ENCODE results near the gene YTHDF1. TPM values are rescaled to one million over a fixed set of nuclear protein-coding genes. Genes with fewer than 3 reads are reported as not detected.

Gene YTHDF1
- total and polyA plus RNA-seq, 11 donors: 14.7 to 38.2 (median 22.5) TPM

- TF ChIP-seq, protein P1, sequence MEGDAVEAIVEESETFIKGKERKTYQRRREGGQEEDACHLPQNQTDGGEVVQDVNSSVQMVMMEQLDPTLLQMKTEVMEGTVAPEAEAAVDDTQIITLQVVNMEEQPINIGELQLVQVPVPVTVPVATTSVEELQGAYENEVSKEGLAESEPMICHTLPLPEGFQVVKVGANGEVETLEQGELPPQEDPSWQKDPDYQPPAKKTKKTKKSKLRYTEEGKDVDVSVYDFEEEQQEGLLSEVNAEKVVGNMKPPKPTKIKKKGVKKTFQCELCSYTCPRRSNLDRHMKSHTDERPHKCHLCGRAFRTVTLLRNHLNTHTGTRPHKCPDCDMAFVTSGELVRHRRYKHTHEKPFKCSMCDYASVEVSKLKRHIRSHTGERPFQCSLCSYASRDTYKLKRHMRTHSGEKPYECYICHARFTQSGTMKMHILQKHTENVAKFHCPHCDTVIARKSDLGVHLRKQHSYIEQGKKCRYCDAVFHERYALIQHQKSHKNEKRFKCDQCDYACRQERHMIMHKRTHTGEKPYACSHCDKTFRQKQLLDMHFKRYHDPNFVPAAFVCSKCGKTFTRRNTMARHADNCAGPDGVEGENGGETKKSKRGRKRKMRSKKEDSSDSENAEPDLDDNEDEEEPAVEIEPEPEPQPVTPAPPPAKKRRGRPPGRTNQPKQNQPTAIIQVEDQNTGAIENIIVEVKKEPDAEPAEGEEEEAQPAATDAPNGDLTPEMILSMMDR (IDR thresholded peaks at IDR 0.05): no peak
- TF ChIP-seq POLR2A (IDR thresholded peaks at IDR 0.05): no peak
- DNase-seq (no peak), ATAC-seq (no peak)
- peaks cover 75 to 92% (median 83%) of the 10 kb centered on the region in 9 donors for H3K27me3 ChIP-seq
- no peak overlapping the region for H3K27ac ChIP-seq
- no peaks in the 10 kb centered on the region for H3K36me3 ChIP-seq
- WGBS, 4 donors: 1 to 10% (median 3%) methylated on average over 4 to 15 of the region's 15 CpGs
- no peak overlapping the region for H3K4me3 ChIP-seq
- no peaks in the 10 kb centered on the region for H3K9me3 ChIP-seq
- peaks cover 0 to 41% (median 18%) of the 10 kb centered on the region in 12 donors for H3K4me1 ChIP-seq
- intact Hi-C loops (cut with DNase I): loop anchor here in 5 of 10 donors (5.0 to 10.0 kb wide), 3 partner anchors 46 to 121 kb away; no protein-coding TSS in a partner anchor
Observed at GRCh38 chr20:63176034-63176426, 39.9 kb downstream of the YTHDF1 start.

DNA sequence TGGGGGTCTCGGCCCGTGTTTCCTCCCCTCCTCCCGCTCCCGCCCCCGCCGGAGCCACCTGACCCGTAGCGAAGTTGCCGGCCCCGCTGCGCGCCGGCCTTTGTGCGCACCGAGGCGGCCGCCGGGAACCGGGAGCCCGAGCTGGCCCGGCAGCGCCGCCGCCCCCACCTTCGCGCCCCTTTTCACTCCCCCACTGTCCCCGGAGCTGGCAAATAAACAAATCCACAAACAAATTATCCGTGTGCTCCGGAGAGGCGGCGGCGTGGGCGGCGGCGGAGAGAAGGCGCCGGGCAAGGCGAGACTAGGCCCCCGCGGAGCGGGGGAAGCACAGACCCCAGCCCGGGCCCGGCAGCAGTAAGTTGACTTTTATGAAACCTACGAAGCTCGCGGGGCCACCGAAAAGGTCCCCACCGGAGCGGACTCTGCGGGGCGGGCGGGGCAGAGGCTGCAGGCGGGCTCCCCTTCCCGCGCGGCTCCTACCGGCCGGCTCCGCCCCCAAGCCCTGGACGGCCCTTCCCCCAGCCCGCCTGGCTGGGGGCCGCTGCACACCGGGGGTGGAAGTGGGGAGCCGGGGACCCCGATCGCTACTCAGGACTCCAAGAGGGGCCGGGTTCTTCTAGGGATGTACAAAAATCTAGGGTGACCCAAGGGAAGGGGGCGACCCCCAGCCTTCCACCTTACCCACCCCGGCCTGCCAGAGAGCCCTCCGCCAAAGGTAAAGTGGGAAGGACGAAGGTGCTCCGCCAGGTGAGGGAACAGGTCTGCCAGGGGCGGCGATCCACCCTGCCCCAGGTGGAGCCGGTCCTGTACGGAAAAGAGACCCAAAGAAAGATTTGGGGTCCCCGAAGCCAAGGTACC lies 40.7 kb downstream of the YTHDF1 start:
- no peaks in the 10 kb centered on the region for H3K36me3 ChIP-seq
- peaks cover 0 to 41% (median 18%) of the 10 kb centered on the region in 12 donors for H3K4me1 ChIP-seq
- TF ChIP-seq, protein P1 (IDR thresholded peaks at IDR 0.05): no peak
- no peak for TF ChIP-seq POLR2A (IDR thresholded peaks at IDR 0.05)
- intact Hi-C loops (cut with DNase I): loop anchor here in 5 of 10 donors (5.0 to 10.0 kb wide), 3 partner anchors 47 to 120 kb away; no protein-coding TSS in a partner anchor
- no peak for ATAC-seq
- H3K27ac ChIP-seq: no peak overlapping the region
- peaks cover 72 to 86% (median 76%) of the 10 kb centered on the region in 9 donors for H3K27me3 ChIP-seq
- 2 to 9% (median 3%) methylated on average over 14 to 77 of the region's 77 CpGs for WGBS, 4 donors
- H3K9me3 ChIP-seq: no peaks in the 10 kb centered on the region
- no peak for DNase-seq
- H3K4me3 ChIP-seq: peak overlapping the region in 3 of 12 donors; percentile 1 to 3 (median 1)

DNA sequence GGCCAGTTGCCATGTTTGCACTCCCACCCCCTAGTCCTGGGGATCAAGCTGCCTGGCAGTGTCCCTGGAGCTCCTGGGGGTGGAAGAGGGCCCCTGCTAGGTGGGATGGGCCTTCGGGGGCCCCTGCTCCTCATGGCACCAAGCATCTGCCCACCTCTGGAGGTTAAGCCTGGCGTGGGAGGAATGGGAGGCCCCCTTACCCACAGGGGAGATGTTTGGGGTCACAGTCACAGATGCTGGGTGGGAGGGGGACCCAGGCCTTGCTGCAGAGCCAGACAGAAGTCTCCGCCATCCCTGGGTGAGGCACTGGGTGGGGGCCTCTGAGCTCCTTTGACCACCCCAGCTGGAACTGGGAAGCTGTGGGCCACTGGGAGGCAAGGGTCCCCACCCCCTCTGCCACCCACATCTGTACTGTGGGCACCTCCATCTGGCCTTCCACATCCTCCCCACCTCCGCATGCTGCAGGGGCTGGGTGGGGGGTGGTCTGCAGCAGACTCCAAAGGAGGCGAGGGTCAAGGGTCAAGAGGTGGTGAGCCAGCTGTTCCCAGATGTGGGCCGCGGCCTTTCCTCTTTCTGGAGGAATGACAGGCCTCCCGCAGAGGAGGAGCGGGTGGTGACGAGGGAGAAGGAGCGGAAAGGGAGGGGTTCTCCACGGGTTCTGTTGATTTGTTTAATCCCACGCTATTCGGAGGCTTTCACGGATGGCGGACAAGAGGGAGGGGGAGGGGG lies 41.5 kb downstream of the YTHDF1 start:
- peak overlapping the region in 1 of 12 donors; percentile 1 for H3K4me3 ChIP-seq
- no peak overlapping the region for H3K27ac ChIP-seq
- no peaks in the 10 kb centered on the region for H3K36me3 ChIP-seq
- intact Hi-C loops (cut with DNase I): loop anchor here in 5 of 10 donors (5.0 to 10.0 kb wide), 3 partner anchors 48 to 120 kb away; no protein-coding TSS in a partner anchor
- peaks cover 64 to 78% (median 69%) of the 10 kb centered on the region in 9 donors for H3K27me3 ChIP-seq
- ATAC-seq (no peak), DNase-seq (no peak)
- TF ChIP-seq, protein P1 (IDR thresholded peaks at IDR 0.05): no peak
- no peak for TF ChIP-seq POLR2A (IDR thresholded peaks at IDR 0.05)
- no peaks in the 10 kb centered on the region for H3K9me3 ChIP-seq
- 12 to 21% (median 13%) methylated on average over 8 to 16 of the region's 16 CpGs for WGBS, 4 donors
- peaks cover 0 to 39% (median 17%) of the 10 kb centered on the region in 12 donors for H3K4me1 ChIP-seq
